ENCODE measurements around the gene CHST8.

DNA sequence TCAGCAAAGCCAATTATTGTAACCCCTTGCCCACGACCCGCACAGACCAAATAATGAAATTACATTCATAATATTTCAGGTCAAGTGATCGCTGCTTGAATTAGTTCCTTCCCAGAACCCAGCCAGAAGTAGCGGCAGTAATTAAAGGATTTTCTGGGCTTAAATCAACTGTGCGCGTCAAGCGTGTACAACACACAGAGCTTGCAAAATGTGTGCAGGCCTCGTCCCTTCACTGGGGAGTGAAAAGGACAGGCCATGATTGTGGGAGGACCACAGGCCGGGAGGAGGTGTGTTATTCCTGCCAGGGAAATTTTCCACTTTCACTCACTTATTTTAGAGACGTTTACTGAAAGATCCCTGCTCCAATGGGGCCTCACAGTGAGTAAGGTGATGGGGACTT is 84.9 kb downstream of the CHST8 start:
- TF ChIP-seq POLR2AphosphoS5 (IDR thresholded peaks at IDR 0.05; ENCODE audit: insufficient read depth in 1 of 2, low read depth in 1 of 2) (no peak), POLR2A (IDR thresholded peaks at IDR 0.05) (no peak), CTCF (IDR thresholded peaks at IDR 0.05) (no peak)
